ENCODE results near the gene OR2V1.
"Not testable (repeated sequence)": the region's sequence is repeated elsewhere in the genome, so short reads cannot be mapped to it uniquely, and the experiment has no call there.

DNA sequence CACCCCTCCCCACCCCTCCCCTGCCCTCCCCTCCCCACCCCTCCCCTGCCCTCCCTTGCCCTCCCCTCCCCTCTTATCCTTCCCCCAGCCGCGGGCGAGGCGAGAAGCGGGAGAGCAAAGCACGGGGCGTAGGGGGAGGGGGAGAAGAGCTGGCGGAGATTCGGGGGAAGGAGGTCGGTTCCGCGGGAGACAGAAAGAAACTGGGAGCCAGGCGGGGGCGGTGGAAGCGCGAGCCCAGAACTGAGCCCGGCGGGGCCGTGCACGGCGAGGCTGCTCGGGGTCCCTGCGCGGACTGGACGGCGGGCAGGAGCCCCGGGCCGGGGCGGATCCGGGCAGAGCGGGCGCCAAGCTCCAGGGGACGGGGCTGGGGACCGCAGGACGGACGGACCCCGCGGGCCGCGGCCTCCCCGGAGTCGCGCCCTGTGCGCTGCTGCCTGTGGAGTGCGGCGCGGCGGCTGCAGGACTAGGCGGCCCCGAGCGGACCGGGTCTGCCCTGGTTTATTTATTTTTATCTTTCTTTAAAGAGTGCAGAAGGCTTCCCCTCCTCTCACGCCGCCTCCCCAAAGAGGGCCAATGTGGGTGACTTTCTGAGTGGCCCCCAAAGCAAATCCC lies 29.8 kb downstream of the OR2V1 start:
- not testable (repeated sequence) for TF ChIP-seq POLR2A, POLR2AphosphoS5 (IDR thresholded peaks at IDR 0.05)
- TF ChIP-seq, protein P1, sequence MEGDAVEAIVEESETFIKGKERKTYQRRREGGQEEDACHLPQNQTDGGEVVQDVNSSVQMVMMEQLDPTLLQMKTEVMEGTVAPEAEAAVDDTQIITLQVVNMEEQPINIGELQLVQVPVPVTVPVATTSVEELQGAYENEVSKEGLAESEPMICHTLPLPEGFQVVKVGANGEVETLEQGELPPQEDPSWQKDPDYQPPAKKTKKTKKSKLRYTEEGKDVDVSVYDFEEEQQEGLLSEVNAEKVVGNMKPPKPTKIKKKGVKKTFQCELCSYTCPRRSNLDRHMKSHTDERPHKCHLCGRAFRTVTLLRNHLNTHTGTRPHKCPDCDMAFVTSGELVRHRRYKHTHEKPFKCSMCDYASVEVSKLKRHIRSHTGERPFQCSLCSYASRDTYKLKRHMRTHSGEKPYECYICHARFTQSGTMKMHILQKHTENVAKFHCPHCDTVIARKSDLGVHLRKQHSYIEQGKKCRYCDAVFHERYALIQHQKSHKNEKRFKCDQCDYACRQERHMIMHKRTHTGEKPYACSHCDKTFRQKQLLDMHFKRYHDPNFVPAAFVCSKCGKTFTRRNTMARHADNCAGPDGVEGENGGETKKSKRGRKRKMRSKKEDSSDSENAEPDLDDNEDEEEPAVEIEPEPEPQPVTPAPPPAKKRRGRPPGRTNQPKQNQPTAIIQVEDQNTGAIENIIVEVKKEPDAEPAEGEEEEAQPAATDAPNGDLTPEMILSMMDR (IDR thresholded peaks at IDR 0.05), result not testable (repeated sequence)
